Iris pigment epithelial cell (primary cell): Measurements from ENCODE around the gene NTN1.
A peak's percentile ranks its signal among the peaks of the same experiment; 100 is the strongest.
"Not testable (repeated sequence)": the region's sequence is repeated elsewhere in the genome, so short reads cannot be mapped to it uniquely, and the experiment has no call there.

Experiments used
- DNase-seq: peaks from one replicate; pipeline ENCODE4 v3.0.0-alpha.2; 2011; ENCODE audit warnings: low read depth

Gene NTN1

GRCh38 chr17:9021158-9021991 lies at the start of gene NTN1:
TSS of gene NTN1 (plus strand) at chr17:9021510. CDS start at chr17:9022374, 864 bp downstream.
- DNase-seq = peak; percentile 38

GRCh38 chr17:8975091-8975725 lies 46.1 kb upstream of the NTN1 start:
- DNase-seq = no peak

- DNase-seq = no peak
Observed at GRCh38 chr17:8976638-8977037, 44.7 kb upstream of the NTN1 start.

- no peak for DNase-seq
Observed at GRCh38 chr17:8979715-8980114, 41.6 kb upstream of the NTN1 start.

GRCh38 chr17:8981443-8981842 lies 39.9 kb upstream of the NTN1 start:
- DNase-seq = no peak

- not testable (repeated sequence) for DNase-seq
Observed at GRCh38 chr17:8984225-8984624, 37.1 kb upstream of the NTN1 start.

- no peak for DNase-seq
Observed at GRCh38 chr17:8985054-8985701, 36.1 kb upstream of the NTN1 start.

GRCh38 chr17:8986295-8986694 lies 35.0 kb upstream of the NTN1 start:
- DNase-seq = no peak

GRCh38 chr17:8988263-8988935 lies 32.9 kb upstream of the NTN1 start:
- DNase-seq = not testable (repeated sequence)

- peak; percentile 67 for DNase-seq
Observed at GRCh38 chr17:8991514-8992285, 29.6 kb upstream of the NTN1 start.

GRCh38 chr17:8994319-8994718 lies 27.0 kb upstream of the NTN1 start:
- DNase-seq = peak; percentile 47

- no peak for DNase-seq
Observed at GRCh38 chr17:8995711-8996110, 25.6 kb upstream of the NTN1 start.

- peak; percentile 55 for DNase-seq
Observed at GRCh38 chr17:8997994-8998628, 23.2 kb upstream of the NTN1 start.

GRCh38 chr17:9001559-9001958 lies 19.8 kb upstream of the NTN1 start:
- no peak for DNase-seq

GRCh38 chr17:9002227-9002605 lies 19.1 kb upstream of the NTN1 start:
- no peak for DNase-seq

GRCh38 chr17:9002606-9003354 lies 18.5 kb upstream of the NTN1 start:
- DNase-seq = no peak

- no peak for DNase-seq
Observed at GRCh38 chr17:9003355-9004131, 17.8 kb upstream of the NTN1 start.

GRCh38 chr17:9004132-9004960 lies 17.0 kb upstream of the NTN1 start:
- no peak for DNase-seq

- no peak for DNase-seq
Observed at GRCh38 chr17:9004961-9005285, 16.4 kb upstream of the NTN1 start.
